HG02970 (cell line): ENCODE measurements around the gene DPP9.
"Not testable (repeated sequence)": the region's sequence is repeated elsewhere in the genome, so short reads cannot be mapped to it uniquely, and the experiment has no call there.

Experiments
- ATAC-seq: cut with Tn5 transposase; IDR thresholded peaks from one replicate; pipeline ENCODE4 v1.9.1; 2021; ENCODE audit warnings: mild to moderate bottlenecking, moderate library complexity, moderate number of reproducible peaks; ENCODE audit not compliant: unreplicated experiment, low FRiP score

DPP9 gene

DNA sequence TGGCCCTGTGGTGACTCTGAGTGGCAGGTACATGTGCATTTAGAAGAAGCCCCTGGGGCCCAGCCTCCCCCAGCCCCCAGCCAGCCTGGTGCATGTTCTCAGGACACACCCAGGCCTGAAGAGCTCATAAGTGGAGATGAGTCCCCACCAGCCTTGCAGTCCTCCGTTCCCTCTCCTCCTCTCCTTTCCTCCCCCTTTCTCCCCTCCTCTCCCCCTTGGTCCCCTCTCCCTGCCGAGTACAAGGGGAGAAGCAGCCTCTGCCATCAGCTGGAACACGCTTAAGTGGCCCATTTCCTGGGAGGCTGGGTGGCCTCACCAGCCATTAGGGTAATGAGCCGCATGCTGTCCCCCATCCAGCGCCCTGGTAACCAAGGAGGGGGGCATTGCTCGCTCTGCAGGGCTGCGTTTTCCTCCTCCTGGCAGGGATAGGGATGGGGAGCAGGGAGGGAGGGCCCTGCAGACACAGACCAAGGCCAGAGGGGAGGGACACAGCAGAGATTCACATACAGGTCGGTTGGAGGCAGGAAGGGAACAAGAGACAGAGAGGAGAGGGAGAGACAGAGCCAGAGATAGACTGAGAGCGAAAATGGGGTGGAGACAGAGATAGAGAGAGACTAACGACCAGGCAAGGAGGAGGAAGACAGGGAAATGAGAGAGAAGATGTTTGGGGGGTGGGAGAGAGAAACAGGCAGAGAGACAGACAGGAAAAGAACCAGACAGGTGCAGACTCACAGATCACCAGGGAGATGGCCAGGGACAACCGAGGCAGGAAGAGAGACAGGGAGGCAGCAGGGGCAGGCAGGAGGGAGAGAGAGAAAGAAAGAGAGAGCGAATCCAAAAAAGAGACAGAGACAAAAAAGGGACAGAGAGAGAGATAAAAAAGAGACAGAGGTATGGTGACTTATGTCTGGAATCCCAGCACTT lies 19.3 kb upstream of the DPP9 start:
- no peak for ATAC-seq

DNA sequence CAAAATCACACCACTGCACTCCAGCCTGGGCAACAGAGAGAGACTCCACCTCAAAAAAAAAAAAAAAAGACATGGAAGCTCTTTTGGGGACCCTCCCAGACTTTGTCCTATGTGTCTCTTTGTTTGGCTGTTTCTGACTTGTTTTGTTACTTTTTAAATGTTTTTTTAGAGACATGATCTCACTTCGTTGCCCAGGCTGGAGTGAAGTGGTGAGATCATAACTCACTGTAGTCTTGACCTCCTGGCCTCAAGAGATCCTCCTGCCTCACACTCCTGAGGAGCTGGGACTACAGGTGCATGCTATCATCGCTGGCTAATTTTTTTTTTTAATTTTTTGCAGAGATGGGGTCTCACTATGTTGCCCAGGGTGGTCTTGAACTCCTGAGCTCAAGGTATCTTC lies 16.4 kb upstream of the DPP9 start:
- no peak for ATAC-seq

DNA sequence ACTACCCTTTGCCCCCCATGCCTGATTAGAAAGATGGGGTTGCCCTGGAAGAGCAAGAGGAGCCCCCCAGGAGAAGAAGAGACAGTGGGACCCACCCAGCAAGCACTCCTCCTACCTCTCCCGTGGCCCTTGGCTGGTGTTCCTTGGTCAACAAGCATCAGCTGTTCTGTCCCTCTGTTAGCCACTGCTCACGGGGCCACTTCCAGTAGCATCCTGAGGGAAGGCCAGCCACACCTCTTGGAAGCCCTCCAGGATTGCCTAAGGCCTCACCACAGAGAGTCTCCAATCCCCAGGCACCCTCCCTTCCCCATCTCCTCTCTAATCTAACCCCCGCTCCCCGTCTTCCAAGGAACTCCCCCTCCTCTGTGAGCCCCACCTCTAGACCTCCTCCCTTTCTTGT lies 15.1 kb upstream of the DPP9 start:
- no peak for ATAC-seq

DNA sequence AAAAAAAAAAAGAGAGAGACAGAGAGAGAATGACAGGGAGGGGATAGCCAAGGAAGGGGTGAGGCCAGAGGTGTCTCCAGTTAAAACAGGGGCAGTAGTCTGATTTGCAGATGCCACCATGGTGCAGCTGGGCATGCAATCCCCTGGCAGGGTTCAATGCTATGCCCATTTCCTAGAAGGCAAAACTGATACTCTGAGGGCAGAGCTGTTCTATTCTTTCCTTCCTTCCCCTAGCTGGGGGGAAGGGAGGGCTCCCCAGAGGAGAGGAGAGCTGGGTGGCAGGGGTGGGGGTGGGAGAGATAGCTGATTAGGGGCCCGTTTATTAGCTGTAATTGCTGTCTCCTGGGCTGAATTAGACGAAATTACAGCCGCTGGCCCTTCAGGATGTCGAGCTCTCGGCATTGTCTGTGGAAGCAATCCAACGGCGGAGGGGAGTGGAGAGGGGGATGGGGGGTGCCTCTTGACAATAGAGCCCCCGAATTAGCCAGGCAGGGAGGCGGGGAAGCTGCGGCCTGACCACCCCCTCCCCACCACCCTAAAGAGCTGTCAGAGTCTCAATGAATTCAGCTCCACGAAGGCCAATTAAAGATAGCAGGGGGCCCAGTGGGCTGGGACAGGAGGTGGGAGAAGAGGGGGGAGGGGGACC lies 14.4 kb upstream of the DPP9 start:
- ATAC-seq, result no peak

DNA sequence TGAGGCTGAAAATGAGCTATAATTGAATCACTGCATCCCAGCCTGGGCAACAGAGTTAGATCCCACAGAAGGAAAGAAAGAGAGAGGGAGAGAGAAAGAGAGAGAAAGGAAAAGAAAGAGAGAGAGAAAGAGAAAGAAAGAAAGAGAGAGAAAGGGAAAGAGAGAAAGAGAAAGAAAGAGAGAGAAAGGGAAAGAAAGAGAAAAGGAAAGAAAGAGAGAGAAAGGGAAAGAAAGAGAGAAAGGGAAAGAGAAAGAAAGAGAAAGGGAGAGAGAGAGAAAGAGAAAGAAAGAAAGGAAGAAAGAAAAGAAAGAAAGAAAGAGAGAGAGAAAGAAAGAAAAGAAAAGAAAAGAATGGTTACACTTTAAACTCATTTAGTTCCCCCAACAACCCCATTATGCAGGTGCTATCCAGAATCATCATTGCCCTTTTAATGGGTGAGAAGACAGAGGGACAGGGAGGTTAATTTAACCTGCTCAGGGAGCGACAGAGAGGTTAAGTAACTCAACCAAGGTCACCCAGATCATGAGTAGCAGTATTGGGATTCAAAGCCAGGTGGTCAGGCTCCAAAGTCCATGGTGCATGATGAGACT lies 10.2 kb upstream of the DPP9 start:
- ATAC-seq, result no peak

DNA sequence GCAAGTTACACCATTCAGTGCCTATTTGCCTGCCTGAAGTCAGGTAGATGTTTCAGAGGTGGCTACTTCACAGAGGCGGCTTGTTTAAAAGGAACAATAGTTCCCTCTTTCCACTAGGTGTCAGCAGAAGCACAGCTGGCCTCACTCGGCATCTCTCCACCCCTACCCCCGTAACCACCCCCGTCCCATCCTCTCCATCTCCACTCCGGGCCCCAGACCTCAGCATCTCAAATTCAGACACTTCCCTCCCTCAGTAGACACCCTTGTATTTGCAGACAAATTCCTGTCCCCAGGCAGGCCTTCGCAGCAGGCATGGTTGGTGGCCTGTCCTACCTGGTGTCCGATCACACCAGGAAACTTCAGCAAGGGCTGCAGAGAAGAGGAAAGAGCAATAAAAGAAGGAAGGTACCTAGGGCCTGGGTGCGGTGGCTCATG lies 9.1 kb upstream of the DPP9 start:
- no peak for ATAC-seq

DNA sequence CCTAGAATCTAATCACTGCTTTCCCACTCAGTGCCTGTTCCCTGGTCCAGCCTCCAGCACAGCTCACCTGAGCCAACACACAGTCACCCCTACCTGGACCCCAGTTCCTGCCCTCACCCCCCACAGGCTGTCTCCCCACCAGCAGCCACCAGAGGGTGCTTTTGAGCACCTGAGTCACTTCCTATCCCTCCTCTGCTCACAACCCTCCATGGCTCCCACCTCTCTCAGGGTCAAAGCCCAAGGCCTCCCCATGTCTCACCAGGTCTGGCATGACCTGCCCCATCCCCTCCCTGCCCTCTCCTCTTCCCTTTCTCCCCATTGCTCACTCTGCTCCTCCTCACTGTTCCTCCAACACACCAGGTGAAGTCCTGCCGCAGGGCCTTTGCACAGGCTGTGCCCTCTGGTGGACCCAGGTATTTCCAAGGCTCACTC lies 7.1 kb upstream of the DPP9 start:
- no peak for ATAC-seq

DNA sequence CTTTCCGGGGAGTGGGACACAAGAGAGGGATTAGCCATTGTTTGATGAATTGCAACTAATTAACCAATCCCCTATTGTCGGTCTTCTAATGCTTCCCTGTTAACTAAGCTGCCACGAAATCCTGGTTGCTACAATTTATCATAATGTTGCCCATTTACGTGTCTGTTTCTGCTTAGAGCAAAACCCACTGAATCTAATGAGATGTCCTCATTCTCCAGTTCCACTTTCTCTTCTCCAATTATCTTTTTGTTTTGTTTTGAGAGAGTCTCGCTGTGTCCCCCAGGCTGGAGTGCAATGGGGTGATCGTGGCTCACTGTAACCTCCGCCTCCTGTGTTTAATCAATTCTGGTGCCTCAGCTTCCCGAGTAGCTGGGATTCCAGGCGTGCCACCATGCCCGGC lies 5.2 kb upstream of the DPP9 start:
- ATAC-seq, result no peak

DNA sequence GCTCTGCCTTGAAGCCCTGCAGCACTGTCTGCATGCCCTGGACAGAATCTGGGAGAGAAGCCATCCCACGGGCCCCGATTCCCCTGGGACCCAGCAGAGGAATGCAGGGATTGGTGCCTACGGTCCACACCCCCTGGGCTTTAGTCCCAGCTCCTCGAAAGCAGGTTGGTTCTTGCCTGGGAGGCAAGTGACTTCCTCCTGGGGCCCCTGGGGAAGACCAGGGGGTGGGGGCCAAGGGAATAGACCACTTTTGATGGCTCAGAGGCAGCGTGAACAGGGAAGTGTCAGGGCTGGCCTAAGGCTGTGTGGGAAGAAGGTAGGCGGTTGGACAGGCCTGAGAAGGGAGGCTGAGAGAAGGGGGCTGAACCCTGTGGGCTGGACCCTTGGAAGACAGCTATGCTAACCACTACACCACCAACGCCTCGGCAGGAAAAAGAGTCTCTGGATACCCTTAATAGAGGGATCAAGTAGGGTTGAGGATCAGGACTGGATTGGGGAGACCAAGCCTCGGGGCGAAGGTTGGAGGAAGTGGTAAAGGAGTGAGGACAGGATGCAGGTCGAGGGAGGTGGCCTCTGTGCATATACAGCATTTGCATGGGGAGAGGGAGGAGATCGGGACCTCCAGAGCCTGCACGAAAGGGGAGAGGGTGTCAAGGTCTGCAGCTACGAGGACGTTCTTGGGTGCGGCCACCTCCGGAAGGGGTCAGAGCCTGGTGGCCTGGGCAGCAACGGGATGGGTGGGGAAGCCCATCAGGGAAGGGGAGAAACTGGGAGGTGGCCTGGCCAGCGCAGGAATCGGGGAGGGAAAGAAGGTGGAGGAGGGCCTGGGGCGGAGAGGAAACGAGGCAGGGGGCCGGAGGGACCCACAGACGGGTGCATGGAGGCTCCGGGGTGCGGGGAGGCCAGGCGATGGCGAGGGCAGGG lies 709 bp downstream of the DPP9 start:
- ATAC-seq, result peak; percentile 2

DNA sequence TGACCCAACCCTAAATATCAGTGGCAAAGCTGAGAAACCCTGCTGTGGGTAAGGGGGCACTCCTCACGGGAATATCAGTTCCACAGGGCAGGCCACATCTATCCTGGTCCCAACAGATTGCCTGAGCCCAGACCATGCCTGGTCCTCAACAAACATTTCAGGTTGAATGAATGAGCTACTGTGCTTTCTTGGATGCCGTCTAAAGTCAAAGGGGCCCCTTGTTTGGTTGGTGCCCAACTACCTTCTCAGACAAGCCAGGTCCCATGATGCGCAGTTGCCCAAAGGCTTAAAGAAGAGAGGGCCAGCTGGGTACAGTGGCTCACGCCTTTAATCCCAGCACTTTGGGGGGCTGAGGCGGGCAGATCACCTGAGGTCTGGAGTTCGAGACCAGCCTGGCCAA lies 2.4 kb downstream of the DPP9 start:
- ATAC-seq, result no peak

DNA sequence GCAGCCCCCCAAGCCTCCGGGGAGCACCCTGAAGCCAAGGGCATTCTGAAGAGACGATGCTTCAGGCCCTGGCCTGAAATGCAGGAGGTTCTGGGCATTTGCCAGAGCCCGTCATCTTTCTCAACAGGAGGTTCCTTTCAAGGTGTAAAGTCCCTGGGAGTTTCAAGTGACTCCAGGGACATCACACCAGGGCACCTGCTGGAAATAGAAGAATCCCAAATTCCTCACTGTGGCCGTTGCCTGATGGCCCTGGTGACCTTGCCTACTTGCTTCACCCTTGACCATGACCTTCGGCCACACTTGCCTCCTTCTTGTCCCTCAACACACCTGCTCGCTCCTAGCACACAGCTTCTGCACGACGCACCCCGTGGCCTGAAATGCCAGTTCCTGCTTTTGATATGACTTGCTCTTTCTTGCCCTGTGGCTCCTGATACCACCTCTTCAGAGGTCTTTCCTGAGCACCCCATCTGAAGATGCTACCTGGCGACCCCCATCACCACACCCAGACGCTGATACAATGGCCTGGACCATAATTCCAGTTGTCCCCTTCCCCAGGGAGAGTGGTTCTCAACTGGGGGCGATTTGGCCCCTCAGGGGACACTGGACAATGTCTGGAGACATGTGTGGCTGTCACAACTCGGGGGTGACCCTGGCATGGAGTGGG lies 3.5 kb downstream of the DPP9 start:
- no peak for ATAC-seq

DNA sequence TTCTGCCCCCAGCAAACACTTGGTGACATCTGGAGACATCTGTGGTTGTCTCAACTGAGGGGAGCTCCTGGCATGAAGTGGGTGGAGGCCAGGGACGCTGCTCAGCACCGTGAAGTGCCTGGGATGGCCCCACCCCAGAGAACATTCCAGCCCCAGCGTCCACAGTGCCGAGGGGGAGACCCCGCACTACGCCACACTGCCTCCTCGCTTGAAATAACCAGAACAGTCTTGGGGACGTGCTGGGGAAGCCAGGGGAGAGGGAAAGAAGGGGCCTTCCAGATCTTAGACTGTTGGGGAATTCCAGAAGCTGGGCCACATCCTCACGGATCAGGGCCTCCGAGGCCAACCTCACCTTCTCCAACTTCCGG lies 4.2 kb downstream of the DPP9 start:
- ATAC-seq, result no peak

DNA sequence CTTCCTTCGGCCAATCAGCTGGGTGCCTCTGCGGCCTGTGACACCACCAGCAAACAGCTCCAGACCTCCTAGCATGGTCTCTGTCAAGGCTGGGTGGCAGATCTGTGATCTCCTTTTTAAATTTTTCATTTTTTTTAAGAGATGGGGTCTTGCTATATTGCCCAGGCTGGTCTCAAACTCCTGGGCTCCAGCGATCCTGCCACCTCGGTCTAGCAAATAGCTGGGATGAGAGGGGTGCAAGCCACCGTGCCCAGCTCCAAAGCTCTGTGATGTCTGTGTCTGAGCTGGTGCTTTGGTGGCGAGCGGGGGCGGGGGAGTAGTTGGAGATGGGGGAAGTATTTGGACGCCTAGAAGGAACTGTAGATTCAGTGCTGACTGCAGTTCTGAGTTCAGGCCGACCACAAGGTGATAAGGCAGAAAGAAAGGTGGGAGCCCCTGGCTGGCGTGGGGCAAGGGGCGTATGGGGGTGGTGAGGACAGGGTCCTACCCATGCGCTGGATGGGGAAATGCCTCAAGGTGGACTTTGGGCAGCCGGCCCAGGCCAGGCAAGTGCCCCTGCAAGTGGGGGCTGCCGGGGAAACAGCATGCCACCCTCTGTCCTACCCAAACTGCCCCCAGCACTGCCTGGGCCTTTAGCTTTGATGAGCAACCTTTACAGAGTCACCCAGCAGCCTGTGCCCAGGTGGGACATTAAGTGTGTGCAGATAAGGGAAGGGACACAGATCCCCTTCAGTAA lies 5.5 kb downstream of the DPP9 start:
- ATAC-seq, result no peak

DNA sequence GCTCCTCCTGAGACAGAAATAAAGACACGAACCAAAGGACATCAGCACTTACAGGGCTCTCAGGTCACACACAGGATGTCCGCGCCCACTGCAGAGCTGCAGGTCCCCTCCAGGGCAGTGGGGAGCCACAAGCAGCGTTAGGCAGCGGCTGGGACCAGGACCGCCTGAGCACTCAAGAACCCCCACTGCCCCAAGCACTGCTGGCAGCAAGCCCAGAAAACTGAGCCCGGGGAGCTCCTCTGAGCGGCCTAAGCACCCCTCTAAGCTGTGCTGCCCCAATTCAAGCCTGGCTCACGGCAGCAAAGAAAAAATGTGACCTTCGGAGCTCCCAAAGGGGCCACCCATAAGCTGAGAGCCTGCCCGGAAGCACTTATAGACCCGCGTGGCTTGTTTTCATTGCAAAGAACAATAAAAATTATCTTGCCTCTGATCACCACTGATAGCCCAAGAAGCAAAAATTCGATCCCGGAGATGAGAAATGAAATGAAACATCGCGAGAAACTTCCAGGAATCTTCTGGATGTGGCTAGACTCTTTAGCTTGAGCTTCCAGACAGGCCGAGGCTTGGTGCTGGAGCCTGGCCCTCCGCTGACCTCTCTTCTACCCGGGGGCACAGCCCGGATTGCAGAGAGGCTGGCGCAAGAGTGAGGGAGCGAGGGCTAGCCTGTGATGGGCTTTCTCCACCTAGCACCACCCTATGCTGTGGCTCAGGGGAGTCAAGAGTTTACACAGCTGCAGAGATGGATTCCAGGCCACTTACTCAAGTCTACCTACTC lies 6.3 kb downstream of the DPP9 start:
- ATAC-seq, result no peak

DNA sequence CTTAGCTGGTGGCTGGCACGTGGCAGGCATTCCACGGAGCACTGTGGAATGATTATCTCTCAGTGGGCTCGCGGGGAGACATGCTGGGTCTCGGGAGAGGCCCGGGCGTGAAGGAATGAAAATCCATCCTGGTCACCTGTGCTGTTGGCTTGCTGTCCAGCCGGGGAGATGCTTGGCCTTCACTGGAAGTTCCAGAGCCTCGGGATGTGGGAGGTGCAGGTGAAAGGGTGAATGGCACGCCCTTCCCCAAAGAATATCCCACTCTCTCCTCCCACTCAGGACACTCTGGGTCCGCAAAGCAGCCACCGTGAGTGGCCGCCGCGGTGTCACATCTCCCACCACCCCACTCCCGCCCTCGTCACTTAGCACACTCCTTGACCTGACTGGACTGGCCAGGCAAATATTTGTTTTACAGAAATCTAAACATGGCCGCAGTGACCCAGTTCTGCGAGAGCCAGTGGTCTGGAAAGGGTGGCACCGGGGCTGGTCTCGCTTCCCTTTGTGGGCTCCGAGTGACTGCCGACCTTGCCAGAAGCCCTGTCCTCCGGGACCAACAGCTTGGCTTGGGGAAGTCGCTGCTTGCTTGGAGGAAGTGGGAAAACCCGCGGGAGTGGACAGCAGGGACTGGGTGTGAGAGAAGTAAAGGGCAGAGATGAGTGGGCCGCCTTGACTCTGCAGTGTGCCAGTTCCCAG lies 8.0 kb downstream of the DPP9 start:
- no peak for ATAC-seq

DNA sequence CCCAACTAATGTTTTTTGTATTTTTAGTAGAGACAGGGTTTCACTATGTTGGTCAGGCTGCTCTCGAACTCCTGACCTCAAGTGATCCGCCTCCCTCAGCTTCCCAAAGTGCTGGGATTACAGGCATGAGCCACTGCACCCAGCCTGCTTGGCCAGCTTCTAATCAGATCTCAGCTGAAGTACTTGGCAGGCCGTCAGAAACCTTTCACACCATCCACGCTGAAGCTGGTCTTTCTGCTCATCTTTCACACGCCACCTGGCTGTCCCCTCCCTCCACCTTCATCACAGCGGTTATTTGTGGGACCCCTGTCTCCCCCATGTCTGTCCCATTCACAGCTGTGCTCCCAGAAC lies 8.5 kb downstream of the DPP9 start:
- ATAC-seq, result not testable (repeated sequence)

DNA sequence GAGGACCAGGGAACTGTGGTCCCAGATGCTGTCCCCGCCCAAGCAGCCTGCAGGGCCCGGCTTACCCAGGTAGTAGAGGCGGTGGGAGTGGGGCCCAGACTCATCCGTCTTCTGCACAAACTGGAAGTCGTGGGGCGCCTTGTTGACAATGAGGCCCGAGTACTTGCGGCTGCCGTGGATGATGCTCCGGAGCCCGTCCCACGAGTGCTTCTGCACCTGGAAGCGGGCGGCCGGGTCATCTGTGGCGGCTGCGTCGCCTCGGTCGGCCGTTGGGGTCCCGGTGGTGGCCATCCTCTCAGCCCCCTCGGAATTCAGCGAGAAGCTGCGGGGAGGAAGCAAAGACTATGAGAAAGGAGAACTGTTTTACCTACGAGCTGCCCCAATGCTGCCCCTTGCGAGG lies 9.6 kb downstream of the DPP9 start:
- ATAC-seq, result no peak

DNA sequence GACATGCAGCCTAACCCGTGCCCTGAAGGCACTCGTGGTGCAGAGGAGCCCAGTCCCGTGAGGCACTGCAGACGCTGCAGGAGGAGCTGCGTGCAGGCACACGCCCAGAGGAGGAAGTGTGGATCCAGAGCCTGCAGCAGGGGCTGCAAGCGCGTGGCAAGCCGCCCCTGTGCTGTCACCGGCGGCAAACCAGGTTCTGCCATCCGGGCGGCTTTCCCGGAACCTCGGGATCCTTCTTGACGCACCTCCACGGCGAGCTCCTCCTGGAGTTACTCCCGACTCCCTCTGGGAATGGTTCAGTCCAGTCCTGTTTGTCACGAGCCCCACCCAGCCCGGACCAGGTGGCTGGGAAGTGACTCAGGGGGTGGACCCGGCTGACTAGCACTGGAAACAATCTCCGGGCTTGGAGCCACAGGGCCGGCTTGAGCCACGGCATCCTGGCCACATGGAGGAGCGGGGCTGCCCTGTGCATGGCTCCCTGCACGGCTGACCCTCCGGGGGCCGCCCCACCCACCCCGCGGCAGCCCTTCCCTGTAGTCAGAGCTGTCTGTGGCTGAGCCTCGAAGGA lies 10.2 kb downstream of the DPP9 start:
- no peak for ATAC-seq
